ENCODE measurements around the gene DNASE2.

DNA sequence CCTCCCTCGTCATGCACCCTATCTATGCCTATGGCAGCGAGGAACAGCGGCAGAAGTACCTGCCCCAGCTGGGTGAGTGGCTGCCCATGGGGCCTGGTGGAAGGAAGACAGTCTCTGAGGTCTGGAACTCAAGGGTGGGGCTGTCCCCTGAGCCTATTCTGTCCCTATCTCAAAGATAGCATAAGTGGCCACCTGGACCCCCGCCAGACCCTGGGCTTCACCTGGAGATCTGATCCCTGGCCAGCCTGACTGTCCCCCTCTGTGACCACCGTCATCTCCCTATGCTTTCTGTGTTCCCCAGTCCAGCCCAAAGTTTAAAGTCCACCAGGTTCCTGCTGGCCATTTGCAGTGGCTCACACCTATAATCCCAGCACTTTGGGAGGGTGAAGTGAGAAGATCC lies 12.3 kb upstream of the DNASE2 start:
- TF ChIP-seq POLR2AphosphoS5 (IDR thresholded peaks at IDR 0.05; ENCODE audit: low read depth, low read length) = no peak
- TF ChIP-seq, protein P1, sequence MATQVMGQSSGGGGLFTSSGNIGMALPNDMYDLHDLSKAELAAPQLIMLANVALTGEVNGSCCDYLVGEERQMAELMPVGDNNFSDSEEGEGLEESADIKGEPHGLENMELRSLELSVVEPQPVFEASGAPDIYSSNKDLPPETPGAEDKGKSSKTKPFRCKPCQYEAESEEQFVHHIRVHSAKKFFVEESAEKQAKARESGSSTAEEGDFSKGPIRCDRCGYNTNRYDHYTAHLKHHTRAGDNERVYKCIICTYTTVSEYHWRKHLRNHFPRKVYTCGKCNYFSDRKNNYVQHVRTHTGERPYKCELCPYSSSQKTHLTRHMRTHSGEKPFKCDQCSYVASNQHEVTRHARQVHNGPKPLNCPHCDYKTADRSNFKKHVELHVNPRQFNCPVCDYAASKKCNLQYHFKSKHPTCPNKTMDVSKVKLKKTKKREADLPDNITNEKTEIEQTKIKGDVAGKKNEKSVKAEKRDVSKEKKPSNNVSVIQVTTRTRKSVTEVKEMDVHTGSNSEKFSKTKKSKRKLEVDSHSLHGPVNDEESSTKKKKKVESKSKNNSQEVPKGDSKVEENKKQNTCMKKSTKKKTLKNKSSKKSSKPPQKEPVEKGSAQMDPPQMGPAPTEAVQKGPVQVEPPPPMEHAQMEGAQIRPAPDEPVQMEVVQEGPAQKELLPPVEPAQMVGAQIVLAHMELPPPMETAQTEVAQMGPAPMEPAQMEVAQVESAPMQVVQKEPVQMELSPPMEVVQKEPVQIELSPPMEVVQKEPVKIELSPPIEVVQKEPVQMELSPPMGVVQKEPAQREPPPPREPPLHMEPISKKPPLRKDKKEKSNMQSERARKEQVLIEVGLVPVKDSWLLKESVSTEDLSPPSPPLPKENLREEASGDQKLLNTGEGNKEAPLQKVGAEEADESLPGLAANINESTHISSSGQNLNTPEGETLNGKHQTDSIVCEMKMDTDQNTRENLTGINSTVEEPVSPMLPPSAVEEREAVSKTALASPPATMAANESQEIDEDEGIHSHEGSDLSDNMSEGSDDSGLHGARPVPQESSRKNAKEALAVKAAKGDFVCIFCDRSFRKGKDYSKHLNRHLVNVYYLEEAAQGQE (IDR thresholded peaks at IDR 0.05; ENCODE audit: insufficient read depth in 1 of 2, low read depth in 2 of 2, low read length in 2 of 2) = no peak
- no peak for TF ChIP-seq TAF1 (IDR thresholded peaks at IDR 0.05; ENCODE audit: borderline replicate concordance, insufficient read depth, low read length)
- TF ChIP-seq SIN3A (IDR thresholded peaks at IDR 0.05; ENCODE audit: borderline replicate concordance, insufficient read depth, low read length) = no peak

Measured in PFSK-1 (cell line).